Stimulated activated naive CD4-positive, alpha-beta T cell treated with Interleukin-2 at 50 U/mL for 16 hours (primary cell): ENCODE measurements around the gene CBFA2T2.
"Not testable (repeated sequence)": the region's sequence is repeated elsewhere in the genome, so short reads cannot be mapped to it uniquely, and the experiment has no call there.

Experiments
- DNase-seq: peaks from one replicate; lab custom pipeline; 2025; lab: John Stamatoyannopoulos, UW

The CBFA2T2 gene

GRCh38 chr20:33490023-33490933 lies at the start of gene CBFA2T2:
CBFA2T2 (plus strand) TSS chr20:33490096; CDS start chr20:33490268, 172 bp downstream.
- peak; percentile 68 for DNase-seq

GRCh38 chr20:33440562-33440961 lies 49.3 kb upstream of the CBFA2T2 start:
- DNase-seq = not testable (repeated sequence)

- no peak for DNase-seq
These were observed 48.5 kb upstream of the CBFA2T2 start for GRCh38 chr20:33441142-33441955.

- DNase-seq = no peak
These were observed 47.5 kb upstream of the CBFA2T2 start for GRCh38 chr20:33442136-33443005.

GRCh38 chr20:33443006-33443511 lies 46.8 kb upstream of the CBFA2T2 start:
- peak; percentile 32 for DNase-seq

GRCh38 chr20:33443512-33444239 lies 46.2 kb upstream of the CBFA2T2 start, which contains the start of gene SNTA1:
SNTA1 (minus strand) TSS chr20:33443763; CDS start chr20:33443620, 143 bp downstream.
- peak; percentile 89 for DNase-seq

GRCh38 chr20:33444797-33445560 lies 44.9 kb upstream of the CBFA2T2 start:
- DNase-seq = peak; percentile 8

- no peak for DNase-seq
These were observed 43.8 kb upstream of the CBFA2T2 start for GRCh38 chr20:33445881-33446625.

GRCh38 chr20:33450867-33451266 lies 39.0 kb upstream of the CBFA2T2 start:
- DNase-seq = no peak

- DNase-seq = peak; percentile 70
These were observed 32.8 kb upstream of the CBFA2T2 start for GRCh38 chr20:33456916-33457642.

GRCh38 chr20:33459599-33459998 lies 30.3 kb upstream of the CBFA2T2 start:
- DNase-seq = no peak

- no peak for DNase-seq
These were observed 29.2 kb upstream of the CBFA2T2 start for GRCh38 chr20:33460711-33461110.

GRCh38 chr20:33463332-33464101 lies 26.4 kb upstream of the CBFA2T2 start:
- DNase-seq = no peak

- DNase-seq = not testable (repeated sequence)
These were observed 25.1 kb upstream of the CBFA2T2 start for GRCh38 chr20:33464759-33465158.

GRCh38 chr20:33465481-33466302 lies 24.2 kb upstream of the CBFA2T2 start:
- no peak for DNase-seq

GRCh38 chr20:33466303-33466646 lies 23.6 kb upstream of the CBFA2T2 start:
- no peak for DNase-seq

GRCh38 chr20:33470457-33470856 lies 19.4 kb upstream of the CBFA2T2 start:
- no peak for DNase-seq
